Cardiac septum (tissue), 1 donor: ENCODE measurements around the gene IRX2. TPM values are rescaled to one million over a fixed set of nuclear protein-coding genes. Genes with fewer than 3 reads are reported as not detected.
A peak's percentile ranks its signal among the peaks of the same experiment; 100 is the strongest.

Experiments
- DNase-seq: peaks from one replicate; pipeline ENCODE4 v3.0.0-alpha.2; 2020; ENCODE audit warnings: low spot score
- intact Hi-C: fragments of 100-400 bp; cut with DNase I; formaldehyde crosslinking; loops from one replicate; pipeline ENCODE4 v1.14.0; 2022
- long read RNA-seq: library from polyadenylated mRNA; unstranded; transcript quantifications from one replicate; pipeline ENCODE4 v2.0.0, GENCODE V29; 2021
- total RNA-seq: library from RNA; stranded (reverse); fragmentation: NEBNext Ultra II Directional; extraction: Animal tissue kit (Norgen Biotek cat#: 25700); gene quantifications from one replicate; pipeline ENCODE4 v1.2.1, GENCODE V29; 2021
- donor health status: DM: no; HTN: no; CAD: no.

IRX2 gene
- total RNA-seq = 3.2 TPM
- long read RNA-seq, partial matches to known transcripts = 2 of 7 reads
- long read RNA-seq, other reads (novel, unspliced or antisense) = 2 of 7 reads

DNA sequence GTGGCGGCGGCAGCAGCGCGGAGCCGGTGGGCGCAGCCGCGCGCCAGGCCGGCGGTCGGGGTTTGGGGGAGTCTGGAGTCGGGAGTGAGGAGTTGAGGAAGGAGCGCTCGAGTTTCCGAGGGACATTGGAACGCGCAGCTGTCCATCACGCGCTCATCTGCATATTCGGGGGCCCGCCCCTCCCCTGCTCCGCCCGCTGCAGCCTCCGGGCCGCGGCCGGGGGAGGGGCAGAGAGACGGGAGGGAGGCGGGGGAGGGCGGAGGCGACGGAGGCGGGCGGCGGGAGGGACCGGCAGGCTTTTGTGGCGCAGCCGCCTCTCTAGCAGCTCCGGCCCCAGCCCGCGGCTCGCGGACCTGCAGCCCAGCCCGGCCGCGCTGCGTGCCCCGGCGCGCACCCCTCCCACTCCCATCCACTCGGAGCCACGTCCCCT, at the start of gene IRX2:
Gene IRX2 (minus strand): TSS at position 86 of the 430 bp plus-strand sequence. CDS start 264 bp downstream, outside the sequence.
- DNase-seq = peak; percentile 86
- intact Hi-C loops = loop anchor here (5.0 kb wide), 1 partner anchor 846 kb away; the partner anchor contains the start of gene IRX1

DNA sequence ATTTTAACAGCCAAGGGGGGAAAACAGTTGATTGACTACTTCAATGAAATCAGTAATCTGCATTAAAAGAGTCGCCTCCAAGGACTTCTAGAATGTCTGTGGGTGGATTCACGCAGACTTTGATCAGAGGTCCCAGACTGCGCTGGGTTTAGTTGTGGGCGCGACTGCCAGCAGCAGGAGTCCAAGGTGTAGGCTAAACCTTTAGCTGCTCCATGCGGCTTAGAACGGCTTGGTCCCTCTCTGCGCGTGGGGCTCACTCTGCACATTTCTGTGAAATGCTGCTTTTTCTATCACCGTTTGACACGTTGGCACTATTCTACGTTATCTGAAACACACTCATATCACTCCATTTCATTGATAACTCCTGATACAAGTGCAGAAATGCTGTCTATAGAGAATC, 48.6 kb upstream of the IRX2 start:
- no peak for DNase-seq
- intact Hi-C loops = no loop called here

DNA sequence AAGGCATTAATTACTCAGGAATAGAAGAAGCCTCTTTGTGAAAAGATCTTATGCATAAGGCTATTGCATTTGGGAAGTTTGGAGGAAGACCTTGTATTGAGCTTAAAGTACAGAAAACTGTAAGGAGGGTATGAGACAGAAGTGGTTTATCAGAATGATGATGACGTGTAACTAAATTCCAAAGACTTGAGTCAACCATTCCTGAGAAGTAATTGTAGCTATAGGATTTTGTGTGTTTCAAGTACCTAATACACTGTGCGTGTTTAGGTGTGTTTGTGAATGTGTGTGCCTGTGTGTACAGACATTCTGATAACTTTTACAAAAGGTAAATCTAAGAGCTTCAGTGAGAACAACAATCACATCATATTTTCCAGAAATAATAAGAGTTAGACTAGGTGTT, 46.5 kb upstream of the IRX2 start:
- DNase-seq = no peak
- intact Hi-C loops = no loop called here

DNA sequence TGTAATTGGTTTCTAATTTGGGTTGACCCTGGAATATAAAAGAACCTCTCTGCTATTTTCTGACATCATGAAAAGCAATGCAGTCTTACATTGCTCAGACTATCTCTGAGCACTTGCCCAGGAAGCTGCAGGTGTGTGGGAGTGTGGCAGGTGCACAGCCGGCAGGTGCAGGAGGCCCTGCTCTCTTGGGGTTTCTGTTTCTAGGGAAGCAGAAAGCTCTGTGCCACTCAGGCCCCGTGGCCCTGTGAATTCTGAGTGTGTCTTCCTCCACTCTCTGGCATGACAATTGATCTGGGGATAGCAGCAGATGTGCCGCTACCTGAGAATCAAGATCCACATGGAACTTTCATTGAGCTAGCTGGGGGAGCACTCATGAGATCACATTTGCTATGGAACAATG, 45.7 kb upstream of the IRX2 start:
- intact Hi-C loops = no loop called here
- no peak for DNase-seq

DNA sequence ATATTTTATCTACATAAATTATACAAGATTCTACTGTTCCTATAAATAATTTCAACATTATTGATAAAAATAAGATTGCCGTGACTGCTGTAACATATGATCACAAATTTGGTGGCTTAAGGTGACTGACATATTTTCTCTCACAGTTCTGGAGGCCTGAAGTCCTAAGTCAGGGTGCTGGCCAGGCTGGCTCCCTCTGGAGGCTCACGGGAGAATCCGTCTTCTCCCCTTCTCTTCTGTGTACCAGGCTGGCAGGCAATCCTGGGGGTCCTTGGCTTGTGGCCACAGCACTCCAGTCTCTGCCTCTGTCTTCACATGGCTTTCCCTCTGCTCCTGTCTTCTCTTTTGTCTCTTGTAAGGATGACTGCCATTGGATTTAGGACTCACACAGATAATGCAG, 31.7 kb upstream of the IRX2 start:
- intact Hi-C loops = no loop called here
- no peak for DNase-seq

DNA sequence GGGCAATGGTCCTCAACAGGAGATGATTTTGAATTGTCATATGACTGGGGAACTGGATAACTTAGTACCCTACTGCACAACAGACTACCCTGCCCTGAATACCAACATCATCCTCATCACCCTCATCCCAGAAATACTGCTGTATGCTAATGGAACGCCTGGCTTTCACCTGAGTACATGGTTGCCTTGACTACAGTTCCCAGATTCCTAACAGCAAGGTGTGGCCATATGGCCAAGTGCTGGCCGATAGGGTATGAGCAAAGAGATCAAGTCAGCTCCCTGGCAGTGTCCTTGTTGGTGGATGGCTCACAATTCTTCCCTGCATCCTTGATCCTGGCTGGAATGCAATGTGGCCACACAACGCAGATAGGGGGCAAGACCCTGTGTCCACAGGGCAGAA, 31.2 kb upstream of the IRX2 start:
- intact Hi-C loops = no loop called here

DNA sequence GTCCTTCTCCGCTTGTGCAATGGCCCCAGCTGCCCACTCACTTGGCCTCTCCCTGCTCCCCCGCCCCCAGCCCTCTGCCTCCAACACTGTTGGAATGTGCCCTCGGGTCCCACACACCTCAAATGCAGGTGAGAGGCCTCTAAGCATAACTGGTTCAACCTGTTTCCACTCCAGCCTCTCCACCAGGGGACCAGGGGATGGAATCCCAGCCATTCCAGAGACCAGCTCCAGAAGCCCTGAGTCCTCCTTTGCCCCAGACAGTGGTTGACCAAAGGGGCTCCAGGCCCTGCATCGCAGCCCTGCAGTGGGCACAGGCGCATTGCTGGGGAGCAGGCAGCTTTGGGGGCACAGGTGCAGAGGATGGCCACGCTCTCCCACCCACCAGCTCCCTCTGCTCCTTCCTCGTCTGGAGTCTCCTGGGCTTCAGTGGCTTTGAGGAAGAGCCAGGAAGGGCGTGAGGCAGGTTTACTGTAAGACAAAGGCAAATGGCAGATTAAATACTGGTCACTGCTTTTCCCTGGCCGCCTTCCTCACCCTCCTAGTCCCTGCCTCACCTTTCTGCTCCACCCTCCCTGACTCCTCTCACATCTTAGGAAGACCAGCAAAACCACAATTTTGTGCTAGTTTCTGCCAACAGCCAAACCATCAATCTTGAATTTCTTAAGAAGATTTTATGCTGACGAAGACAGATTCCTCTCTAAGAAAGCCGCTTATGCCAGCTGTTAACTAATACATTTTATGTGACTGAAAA, 29.1 kb upstream of the IRX2 start:
- intact Hi-C loops = no loop called here
- DNase-seq = no peak

More for the DNA sequence above, 31.2 kb upstream of the IRX2 start:
- DNase-seq = no peak

DNA sequence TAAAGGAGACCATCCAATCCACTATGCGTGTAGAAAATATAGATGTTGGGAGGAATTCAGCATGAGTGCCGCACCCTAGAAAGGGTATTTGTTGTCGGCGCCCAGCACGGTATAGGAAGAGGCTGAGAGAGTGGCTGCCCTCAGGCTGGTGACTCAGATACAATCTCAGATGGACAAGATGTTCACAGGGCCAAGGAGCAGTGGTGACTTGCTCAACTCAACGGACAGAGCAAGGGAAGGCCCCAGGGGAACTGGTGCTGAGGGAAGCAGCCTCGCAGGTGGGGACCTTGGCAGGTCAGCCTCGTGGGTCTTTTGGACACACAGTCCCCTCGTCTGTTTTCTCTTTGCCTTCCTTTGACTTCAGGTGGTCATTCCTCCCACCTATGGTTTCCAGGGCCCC, 28.0 kb upstream of the IRX2 start:
- DNase-seq = no peak
- intact Hi-C loops = no loop called here

DNA sequence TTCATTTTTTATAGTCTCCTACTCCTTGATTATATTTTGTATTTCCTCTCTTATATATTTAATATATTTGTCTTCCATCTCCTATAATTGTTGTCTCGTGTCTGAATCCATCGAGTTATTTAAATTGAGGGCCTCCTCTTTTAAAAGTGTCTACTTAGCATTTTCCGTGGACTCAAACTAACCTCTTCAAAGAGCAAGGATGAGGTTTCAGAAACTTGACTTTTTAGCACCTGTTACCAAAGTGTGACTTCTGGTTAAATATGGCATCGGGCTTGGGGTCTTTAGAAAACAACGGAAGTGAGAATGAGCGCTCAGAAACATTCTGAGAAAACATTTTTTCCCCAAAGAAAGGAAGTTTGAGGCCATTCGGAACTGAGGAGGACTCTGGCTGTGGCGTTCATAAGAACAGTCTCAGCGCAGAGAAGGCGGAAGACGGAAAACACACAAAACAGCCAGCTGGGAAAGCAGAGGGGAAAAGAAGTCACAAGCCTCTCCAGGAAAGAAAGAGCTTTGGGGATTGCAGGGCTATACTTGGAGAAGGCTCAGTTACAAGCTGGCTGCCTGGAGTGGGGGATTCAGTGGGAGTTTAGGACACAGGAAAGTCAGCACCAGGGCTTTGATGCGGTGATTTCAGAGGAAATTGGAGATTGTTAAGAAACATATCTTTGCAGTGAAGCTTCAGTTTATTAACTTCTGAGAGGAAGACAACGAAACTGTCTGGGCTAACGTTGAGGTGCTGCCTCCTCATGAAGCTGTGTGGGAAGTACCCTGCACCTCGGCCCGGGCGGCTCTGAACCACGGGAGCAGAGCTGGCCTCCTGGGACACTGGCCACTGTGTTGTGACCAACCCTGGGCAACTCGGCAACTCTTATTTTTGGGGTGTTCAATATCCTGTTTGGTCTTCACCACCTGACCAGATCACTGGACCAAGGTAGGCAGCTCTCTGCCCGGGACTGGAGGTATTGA, 25.1 kb upstream of the IRX2 start:
- intact Hi-C loops = no loop called here
- DNase-seq = no peak

DNA sequence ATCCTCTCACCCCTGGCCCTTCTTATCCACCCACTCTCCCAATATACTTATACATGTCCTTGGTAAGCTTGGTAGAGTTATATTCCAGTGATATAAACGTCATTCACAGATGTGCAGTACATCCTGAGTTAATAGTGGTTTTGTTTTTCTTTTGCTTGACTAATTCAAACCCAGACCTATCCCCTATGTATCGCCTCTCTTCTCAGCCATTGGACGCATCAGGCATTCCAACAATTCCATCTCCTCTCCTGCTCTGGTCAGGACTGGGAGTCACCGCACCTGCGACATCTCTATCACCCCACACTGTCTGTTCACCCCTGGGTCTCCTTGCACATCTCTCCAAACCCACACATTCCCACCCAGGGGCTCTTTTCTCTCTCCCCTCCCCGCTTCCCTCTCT, 21.9 kb upstream of the IRX2 start:
- intact Hi-C loops = no loop called here
- no peak for DNase-seq

DNA sequence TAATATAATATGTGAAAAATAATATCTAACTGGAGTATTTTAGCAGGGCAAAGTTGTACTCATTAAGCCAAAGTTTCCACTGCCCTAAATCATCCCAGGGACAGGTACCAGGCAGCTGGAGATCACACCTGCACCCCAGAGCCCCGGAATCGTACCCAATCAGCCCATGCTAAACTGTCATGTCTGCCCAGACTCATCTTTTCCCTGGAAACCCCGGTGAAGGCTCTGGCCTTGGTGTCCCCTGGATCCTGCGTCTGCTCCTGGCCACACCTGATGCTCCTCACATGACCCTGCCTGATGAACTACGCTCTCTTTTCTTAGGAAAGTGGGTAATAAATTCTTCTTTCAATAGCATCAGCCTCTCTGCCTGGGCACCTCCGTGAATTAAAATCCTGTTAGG, 15.6 kb upstream of the IRX2 start:
- intact Hi-C loops = no loop called here
- DNase-seq = no peak

DNA sequence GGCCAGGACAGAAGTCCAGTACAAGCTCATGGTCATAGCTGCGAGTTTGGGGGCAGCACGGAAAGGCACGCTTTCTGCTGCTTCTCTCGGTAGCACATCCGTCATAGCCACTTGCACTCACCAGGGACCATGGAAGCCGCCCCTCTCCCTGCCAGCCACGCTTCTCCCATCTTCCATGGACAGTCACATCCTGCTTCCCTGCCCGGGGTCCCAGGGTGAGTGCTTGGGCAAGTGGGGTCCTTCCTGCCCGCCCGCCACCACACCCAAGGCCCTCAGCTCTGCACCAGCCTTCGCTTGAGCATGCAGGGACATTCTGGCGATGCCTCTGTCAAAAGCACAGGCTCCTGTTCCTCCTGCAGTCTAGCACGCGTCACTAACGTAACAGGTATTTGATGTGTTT, 13.1 kb upstream of the IRX2 start:
- intact Hi-C loops = no loop called here
- DNase-seq = no peak

DNA sequence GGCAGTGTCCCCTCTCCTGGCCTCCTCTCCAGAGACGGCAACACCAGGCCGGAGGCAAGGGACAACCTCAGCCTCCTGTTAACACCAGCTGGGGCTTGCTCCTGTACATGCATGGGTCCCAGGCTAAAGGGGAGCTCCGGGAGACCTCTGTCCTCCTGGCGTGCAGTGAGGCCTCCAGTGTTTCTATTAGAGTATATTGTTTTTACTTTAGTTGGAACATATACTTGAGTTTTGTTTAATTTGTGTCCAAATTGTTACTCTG, 12.0 kb upstream of the IRX2 start:
- intact Hi-C loops = no loop called here
- DNase-seq = no peak

DNA sequence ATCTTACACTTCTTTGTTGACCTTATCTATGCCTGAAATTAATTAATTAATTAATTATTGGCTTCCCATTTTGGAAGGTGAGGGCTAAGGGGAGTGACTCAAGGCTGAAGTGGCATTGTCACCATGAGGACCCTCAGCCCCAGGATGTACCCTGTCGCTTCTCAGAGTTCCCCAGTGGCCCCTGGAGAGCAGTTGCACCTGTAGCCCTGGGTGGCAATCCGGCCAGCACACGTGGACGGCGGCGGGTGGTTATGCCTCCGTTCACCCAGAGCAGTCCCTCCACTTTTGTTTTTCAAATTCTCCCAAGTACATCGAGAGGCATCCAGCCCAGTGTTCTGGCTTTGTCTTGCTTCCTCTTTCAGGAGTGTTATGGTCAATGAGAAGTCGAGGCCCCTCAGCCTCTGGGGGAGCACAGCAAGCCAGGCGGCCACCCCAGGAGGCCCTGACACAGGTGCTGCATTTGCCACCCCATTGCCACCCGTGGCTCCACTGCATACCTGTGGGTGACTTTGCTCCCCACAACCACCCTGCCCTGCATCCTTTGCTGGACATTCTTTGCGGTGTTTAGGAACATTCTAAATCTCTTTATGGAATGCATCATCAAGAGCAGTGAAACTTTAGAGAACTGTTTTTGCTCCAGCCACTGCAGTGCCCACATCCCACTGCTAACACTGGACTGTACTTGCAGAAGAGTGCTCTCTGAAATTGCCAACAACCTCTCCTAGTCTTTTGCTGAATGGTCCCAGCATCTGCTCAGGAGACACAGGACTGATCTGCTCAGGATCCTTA, 11.5 kb upstream of the IRX2 start:
- intact Hi-C loops = no loop called here
- DNase-seq = no peak

DNA sequence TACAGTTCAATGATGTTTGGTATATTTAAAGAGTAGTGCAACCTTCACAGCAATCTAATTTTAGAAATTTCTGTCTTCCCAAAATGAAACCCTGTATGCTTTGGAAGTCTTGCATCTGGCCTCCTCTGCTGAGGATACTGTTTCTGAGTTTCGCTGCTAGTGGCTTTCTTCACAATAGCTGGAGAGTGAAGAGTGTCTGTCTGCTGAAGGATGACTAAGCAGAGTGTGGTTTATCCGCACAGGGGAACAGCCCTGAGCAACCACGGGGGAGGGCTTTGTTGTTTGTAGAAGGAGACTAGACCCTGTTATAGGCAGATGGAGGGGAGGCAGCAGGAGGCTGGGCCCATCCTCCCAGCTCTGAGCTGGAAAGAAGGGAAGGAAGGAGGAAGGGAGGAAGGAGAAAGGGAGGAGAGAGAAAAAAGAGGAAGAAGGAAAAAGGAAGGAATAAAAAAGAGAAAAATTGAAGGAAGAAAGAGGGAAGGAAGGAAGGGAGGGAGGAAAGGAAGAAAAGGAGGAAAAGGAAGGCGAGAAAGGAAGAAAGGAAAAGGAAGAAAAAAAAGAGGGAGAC, 10.5 kb upstream of the IRX2 start:
- intact Hi-C loops = no loop called here
- DNase-seq = no peak

DNA sequence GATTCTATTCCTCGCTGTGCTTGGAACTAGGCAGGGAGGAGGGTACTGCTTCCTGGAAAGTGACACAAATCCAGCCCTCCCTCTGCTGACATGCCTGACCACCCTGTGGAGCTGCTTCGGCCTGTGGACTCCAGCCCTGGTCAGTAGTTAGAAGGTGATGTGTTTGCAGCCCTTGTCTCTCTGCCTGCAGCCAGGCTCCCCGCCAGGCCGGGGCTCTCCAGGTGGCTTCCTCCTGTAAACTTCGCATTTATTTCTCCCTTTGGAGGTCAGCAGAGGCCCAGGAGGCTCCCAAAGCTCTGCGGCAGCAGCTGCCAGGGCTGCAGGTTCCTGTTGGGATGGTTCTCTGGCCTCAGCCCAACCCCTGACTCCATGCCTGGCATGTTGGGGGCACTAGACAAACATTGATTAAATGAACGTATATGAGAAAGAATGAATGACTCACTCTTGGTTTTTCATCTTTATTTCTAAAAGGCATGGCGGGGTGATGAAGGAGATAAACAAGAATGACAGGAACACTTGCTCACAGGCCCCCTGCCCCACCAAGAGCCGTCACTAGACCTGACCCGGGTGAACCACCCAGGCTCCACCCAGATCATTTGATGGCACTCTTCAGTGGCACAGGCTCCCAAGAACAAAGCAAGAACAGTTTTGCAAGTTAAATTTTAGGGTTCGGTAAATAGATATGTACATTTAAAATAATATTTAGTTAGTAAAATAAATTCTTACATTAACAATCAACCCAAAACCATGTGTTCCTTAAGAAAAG, 8.4 kb upstream of the IRX2 start:
- intact Hi-C loops = no loop called here
- peak; percentile 70 for DNase-seq

DNA sequence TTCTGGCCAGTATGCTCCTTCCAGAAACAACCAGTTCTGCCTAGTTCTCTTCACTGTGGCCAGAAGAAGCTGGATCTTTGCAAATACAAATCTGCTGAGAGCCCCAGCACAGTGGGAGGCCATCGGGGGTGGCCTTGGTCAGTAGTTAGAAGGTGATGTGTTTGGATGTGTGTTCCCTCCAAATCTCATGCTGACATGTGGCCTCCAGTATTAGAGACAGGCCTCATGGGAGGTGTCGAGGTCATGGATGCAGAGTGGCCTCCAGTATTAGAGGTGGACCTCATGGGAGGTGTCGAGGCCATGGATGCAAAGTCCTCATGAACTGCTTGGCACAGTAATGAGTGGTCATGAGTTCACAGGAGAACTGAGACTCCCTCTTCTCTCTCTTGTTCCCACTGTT, 7.6 kb upstream of the IRX2 start:
- intact Hi-C loops = no loop called here
- DNase-seq = no peak

DNA sequence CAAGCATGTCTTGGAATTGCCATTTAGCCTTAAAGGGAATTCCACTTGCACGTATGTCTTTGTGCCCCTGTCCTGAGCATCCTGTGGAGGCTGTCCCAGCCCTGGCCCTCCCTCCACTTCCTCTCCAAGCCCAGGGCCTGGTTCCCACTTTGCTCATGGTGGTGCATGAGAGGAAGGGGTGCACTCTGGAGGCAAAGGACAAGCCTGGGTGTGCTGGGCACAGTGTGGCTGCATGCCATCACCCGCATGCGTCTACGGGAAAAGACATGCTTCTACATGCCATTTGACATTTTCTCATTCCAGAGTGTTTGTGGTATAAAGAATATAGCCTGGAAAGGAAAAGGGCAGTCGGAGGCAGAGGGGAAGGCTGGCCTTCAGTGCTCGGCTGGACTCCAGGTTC, 7.2 kb upstream of the IRX2 start:
- intact Hi-C loops = no loop called here
- DNase-seq = no peak
